A673 (cell line): ENCODE results near the gene RNF125.

Experiments used
- CTCF ChIP-seq: fragments of 300-800, 200-600 bp; sonication (generic); conservative IDR thresholded peaks from 2 replicates; pipeline ENCODE4 v1.5.1; 2017; ENCODE audit warnings: low read depth, mild to moderate bottlenecking, antibody characterized with exemption, low read length, moderate library complexity, mixed read lengths
- EZH2 ChIP-seq: fragments of 200-600 bp; sonication (generic); IDR thresholded peaks from 2 replicates; pipeline ENCODE4 v1.6.1; 2017; ENCODE audit warnings: borderline replicate concordance, low read depth, mild to moderate bottlenecking, mixed read lengths, antibody characterized with exemption, low read length; ENCODE audit not compliant: poor library complexity, severe bottlenecking

GRCh38 chr18:31970617-31971016, 48.0 kb upstream of the RNF125 start:
- TF ChIP-seq EZH2 (no peak), CTCF (no peak)
